GM23338 (cell line): ENCODE results near the gene CECR2. TPM values are rescaled to one million over a fixed set of nuclear protein-coding genes. Genes with fewer than 3 reads are reported as not detected.

ENCODE experiments used
- ATAC-seq: fragments of 200-7000 bp; cut with Tn5 transposase; 3 replicates; pipeline ENCODE4 v1.9.1; 2020
- DNase-seq: peaks from one replicate; pipeline ENCODE4 v3.0.0-alpha.2; 2015; ENCODE audit warnings: low spot score
- H2AFZ ChIP-seq: fragments of 200-600 bp; sonication (generic); 2 replicates; pipeline ENCODE4 v1.8.0; 2016; ENCODE audit warnings: antibody characterized with exemption, mild to moderate bottlenecking, moderate library complexity
- H3F3A ChIP-seq: fragments of 200-600 bp; sonication (generic); replicated peaks from 2 replicates; pipeline ENCODE4 v1.8.0; 2017; ENCODE audit warnings: antibody characterized with exemption, mixed run types, low read depth
- H3K27ac ChIP-seq: fragments of 200-600 bp; sonication (generic); 2 replicates; pipeline ENCODE4 v1.6.1; 2016; ENCODE audit warnings: low read depth
- H3K27me3 ChIP-seq: fragments of 200-600 bp; sonication (generic); 2 replicates; pipeline ENCODE4 v1.8.0; 2016; ENCODE audit warnings: mild to moderate bottlenecking, mixed run types, moderate library complexity; ENCODE audit not compliant: insufficient read depth
- H3K36me3 ChIP-seq: fragments of 200-600 bp; sonication (generic); 2 replicates; pipeline ENCODE4 v1.8.0; 2016; ENCODE audit warnings: mild to moderate bottlenecking; ENCODE audit not compliant: insufficient read depth
- H3K4me1 ChIP-seq: fragments of 200-600 bp; sonication (generic); 2 replicates; pipeline ENCODE4 v1.8.0; 2016; ENCODE audit warnings: mild to moderate bottlenecking, moderate library complexity; ENCODE audit not compliant: insufficient read depth
- H3K4me2 ChIP-seq: fragments of 200-600 bp; sonication (generic); 2 replicates; pipeline ENCODE4 v1.7.1; 2017; ENCODE audit warnings: mixed run types
- H3K4me3 ChIP-seq: fragments of 200-600 bp; sonication (generic); 2 replicates; pipeline ENCODE4 v1.6.1; 2016; ENCODE audit warnings: mixed run types
- H3K79me2 ChIP-seq: fragments of 200-600 bp; sonication (generic); replicated peaks from 2 replicates; pipeline ENCODE4 v1.8.0; 2017; ENCODE audit warnings: mild to moderate bottlenecking; ENCODE audit not compliant: insufficient read depth
- H3K9me2 ChIP-seq: fragments of 200-600 bp; sonication (generic); 2 replicates; pipeline ENCODE4 v1.8.0; 2017; ENCODE audit not compliant: insufficient read depth
- H4K20me1 ChIP-seq: fragments of 200-600 bp; sonication (generic); replicated peaks from 2 replicates; pipeline ENCODE4 v1.8.0; 2017; ENCODE audit warnings: mild to moderate bottlenecking; ENCODE audit not compliant: insufficient read depth
- H3K27ac Mint-ChIP-seq: 2 replicates; pipeline ENCODE4 v1.8.0; 2020; ENCODE audit warnings: inconsistent platforms, mild to moderate bottlenecking, moderate library complexity, mixed read lengths
- H3K27me3 Mint-ChIP-seq: 3 replicates; pipeline ENCODE4 v1.8.0; 2022; ENCODE audit warnings: low read depth, mild to moderate bottlenecking, moderate library complexity, mixed read lengths, inconsistent platforms; ENCODE audit not compliant: insufficient read depth, poor library complexity
- H3K36me3 Mint-ChIP-seq: 3 replicates; pipeline ENCODE4 v1.8.0; 2021; ENCODE audit warnings: low read depth, mild to moderate bottlenecking, inconsistent platforms, moderate library complexity, mixed read lengths
- H3K4me1 Mint-ChIP-seq: 3 replicates; pipeline ENCODE4 v1.8.0; 2020; ENCODE audit warnings: mild to moderate bottlenecking, inconsistent platforms, mixed read lengths
- H3K4me3 Mint-ChIP-seq: 3 replicates; pipeline ENCODE4 v1.8.0; 2021; ENCODE audit warnings: moderate library complexity, mild to moderate bottlenecking, inconsistent platforms, mixed read lengths
- H3K9me3 Mint-ChIP-seq: 3 replicates; pipeline ENCODE4 v1.8.0; 2020; ENCODE audit warnings: moderate library complexity, mild to moderate bottlenecking, inconsistent platforms, mixed read lengths
- EZH2 ChIP-seq: fragments of 200-600 bp; sonication (generic); IDR thresholded peaks from one replicate; pipeline ENCODE4 v1.8.0; 2017; ENCODE audit warnings: antibody characterized with exemption, mild to moderate bottlenecking, low read depth; ENCODE audit not compliant: unreplicated experiment
- JUNB ChIP-seq: IDR thresholded peaks from one replicate; pipeline ENCODE4 v1.6.1; 2016; ENCODE audit warnings: antibody characterized with exemption; ENCODE audit not compliant: unreplicated experiment
- NANOG ChIP-seq: IDR thresholded peaks from 2 replicates; pipeline ENCODE4 v1.6.1; 2016; ENCODE audit warnings: antibody characterized with exemption, borderline replicate concordance
- ZNF114 ChIP-seq: fragments of 250-450 bp; sonication (Bioruptor Pico); IDR thresholded peaks from 2 replicates; pipeline ENCODE4 v1.5.0; 2020; ENCODE audit warnings: mild to moderate bottlenecking, moderate library complexity
- polyA plus RNA-seq: library from polyadenylated mRNA; unstranded; fragments of >200 nt; fragmentation: Nextera tagmentation; extraction: Ambion mirVana; gene quantifications from 2 replicates; pipeline ENCODE4 v1.2.1, GENCODE V29; 2016
- total RNA-seq: library from RNA; depleted of rRNA; stranded (reverse); fragments of >200 nt; shearing (Covaris generic); gene quantifications from 2 replicates; pipeline ENCODE4 v1.2.3, GENCODE V29; 2014
- TF ChIP-seq, protein P1 (sequence below): fragments of 250-450 bp; sonication (Bioruptor Pico); IDR thresholded peaks from 2 replicates; pipeline ENCODE4 v1.5.0; 2020; ENCODE audit warnings: mild to moderate bottlenecking, moderate library complexity
- TF ChIP-seq, protein P2 (sequence below): IDR thresholded peaks from 2 replicates; pipeline ENCODE4 v1.6.1; 2016; ENCODE audit warnings: antibody characterized with exemption
- TF ChIP-seq, protein P3 (sequence below): IDR thresholded peaks from one replicate; pipeline ENCODE4 v1.6.1; 2018; ENCODE audit warnings: antibody characterized with exemption; ENCODE audit not compliant: unreplicated experiment

Gene CECR2
- total and polyA plus RNA-seq, 2 experiments from 2014 or later = 18.4 to 110 TPM

DNA sequence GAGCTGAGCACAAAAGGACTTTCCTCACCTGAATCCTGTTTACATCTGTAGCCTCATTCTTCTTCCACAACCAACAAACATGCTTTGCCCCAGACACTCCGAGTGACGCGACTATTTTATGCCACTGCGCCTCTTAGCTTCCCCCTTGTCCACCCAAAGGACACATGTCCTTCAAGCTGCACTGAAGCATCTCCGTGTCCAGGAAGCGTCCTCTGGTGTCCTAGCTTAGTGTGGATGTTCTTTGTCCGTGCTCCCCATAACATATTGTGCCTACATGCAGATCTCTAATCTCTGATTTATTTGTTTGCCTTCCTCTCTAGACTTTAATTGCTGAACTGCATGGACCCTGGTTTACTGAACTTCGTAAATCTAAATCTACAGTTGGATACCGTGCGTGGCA is 20.1 kb upstream of the CECR2 start:
- Histone ChIP-seq H2AFZ (peak overlapping the region; percentile 90), H3F3A (peaks cover 7% of the 10 kb centered on the region; the same call in 1 of the 2 replicates), H3K4me1 (no peaks in the 10 kb centered on the region), H3K27ac (no peak overlapping the region), H3K36me3 (no peaks in the 10 kb centered on the region), H3K27me3 (no peaks in the 10 kb centered on the region), H3K4me2 (no peak overlapping the region), H3K4me3 (no peak overlapping the region), H4K20me1 (no peaks in the 10 kb centered on the region), H3K79me2 (no peaks in the 10 kb centered on the region), H3K9me2 (no peaks in the 10 kb centered on the region)
- ATAC-seq = no peak
- H3K27ac Mint-ChIP-seq = no peak overlapping the region
- DNase-seq = no peak
- H3K4me1 Mint-ChIP-seq = no peaks in the 10 kb centered on the region
- TF ChIP-seq NANOG (no peak), JUNB (no peak)
- TF ChIP-seq, protein P1, sequence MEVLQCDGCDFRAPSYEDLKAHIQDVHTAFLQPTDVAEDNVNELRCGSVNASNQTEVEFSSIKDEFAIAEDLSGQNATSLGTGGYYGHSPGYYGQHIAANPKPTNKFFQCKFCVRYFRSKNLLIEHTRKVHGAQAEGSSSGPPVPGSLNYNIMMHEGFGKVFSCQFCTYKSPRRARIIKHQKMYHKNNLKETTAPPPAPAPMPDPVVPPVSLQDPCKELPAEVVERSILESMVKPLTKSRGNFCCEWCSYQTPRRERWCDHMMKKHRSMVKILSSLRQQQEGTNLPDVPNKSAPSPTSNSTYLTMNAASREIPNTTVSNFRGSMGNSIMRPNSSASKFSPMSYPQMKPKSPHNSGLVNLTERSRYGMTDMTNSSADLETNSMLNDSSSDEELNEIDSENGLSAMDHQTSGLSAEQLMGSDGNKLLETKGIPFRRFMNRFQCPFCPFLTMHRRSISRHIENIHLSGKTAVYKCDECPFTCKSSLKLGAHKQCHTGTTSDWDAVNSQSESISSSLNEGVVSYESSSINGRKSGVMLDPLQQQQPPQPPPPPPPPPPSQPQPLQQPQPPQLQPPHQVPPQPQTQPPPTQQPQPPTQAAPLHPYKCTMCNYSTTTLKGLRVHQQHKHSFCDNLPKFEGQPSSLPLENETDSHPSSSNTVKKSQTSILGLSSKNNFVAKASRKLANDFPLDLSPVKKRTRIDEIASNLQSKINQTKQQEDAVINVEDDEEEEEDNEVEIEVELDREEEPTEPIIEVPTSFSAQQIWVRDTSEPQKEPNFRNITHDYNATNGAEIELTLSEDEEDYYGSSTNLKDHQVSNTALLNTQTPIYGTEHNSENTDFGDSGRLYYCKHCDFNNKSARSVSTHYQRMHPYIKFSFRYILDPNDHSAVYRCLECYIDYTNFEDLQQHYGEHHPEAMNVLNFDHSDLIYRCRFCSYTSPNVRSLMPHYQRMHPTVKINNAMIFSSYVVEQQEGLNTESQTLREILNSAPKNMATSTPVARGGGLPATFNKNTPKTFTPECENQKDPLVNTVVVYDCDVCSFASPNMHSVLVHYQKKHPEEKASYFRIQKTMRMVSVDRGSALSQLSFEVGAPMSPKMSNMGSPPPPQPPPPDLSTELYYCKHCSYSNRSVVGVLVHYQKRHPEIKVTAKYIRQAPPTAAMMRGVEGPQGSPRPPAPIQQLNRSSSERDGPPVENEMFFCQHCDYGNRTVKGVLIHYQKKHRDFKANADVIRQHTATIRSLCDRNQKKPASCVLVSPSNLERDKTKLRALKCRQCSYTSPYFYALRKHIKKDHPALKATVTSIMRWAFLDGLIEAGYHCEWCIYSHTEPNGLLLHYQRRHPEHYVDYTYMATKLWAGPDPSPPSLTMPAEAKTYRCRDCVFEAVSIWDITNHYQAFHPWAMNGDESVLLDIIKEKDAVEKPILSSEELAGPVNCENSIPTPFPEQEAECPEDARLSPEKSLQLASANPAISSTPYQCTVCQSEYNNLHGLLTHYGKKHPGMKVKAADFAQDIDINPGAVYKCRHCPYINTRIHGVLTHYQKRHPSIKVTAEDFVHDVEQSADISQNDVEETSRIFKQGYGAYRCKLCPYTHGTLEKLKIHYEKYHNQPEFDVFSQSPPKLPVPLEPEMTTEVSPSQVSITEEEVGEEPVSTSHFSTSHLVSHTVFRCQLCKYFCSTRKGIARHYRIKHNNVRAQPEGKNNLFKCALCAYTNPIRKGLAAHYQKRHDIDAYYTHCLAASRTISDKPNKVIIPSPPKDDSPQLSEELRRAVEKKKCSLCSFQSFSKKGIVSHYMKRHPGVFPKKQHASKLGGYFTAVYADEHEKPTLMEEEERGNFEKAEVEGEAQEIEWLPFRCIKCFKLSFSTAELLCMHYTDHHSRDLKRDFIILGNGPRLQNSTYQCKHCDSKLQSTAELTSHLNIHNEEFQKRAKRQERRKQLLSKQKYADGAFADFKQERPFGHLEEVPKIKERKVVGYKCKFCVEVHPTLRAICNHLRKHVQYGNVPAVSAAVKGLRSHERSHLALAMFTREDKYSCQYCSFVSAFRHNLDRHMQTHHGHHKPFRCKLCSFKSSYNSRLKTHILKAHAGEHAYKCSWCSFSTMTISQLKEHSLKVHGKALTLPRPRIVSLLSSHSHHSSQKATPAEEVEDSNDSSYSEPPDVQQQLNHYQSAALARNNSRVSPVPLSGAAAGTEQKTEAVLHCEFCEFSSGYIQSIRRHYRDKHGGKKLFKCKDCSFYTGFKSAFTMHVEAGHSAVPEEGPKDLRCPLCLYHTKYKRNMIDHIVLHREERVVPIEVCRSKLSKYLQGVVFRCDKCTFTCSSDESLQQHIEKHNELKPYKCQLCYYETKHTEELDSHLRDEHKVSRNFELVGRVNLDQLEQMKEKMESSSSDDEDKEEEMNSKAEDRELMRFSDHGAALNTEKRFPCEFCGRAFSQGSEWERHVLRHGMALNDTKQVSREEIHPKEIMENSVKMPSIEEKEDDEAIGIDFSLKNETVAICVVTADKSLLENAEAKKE (CRISPR knock-in tag) = no peak
- H3K4me3 Mint-ChIP-seq = no peak overlapping the region
- no peaks in the 10 kb centered on the region for H3K9me3 Mint-ChIP-seq
- no peaks in the 10 kb centered on the region for H3K36me3 Mint-ChIP-seq
- H3K27me3 Mint-ChIP-seq = no peaks in the 10 kb centered on the region

DNA sequence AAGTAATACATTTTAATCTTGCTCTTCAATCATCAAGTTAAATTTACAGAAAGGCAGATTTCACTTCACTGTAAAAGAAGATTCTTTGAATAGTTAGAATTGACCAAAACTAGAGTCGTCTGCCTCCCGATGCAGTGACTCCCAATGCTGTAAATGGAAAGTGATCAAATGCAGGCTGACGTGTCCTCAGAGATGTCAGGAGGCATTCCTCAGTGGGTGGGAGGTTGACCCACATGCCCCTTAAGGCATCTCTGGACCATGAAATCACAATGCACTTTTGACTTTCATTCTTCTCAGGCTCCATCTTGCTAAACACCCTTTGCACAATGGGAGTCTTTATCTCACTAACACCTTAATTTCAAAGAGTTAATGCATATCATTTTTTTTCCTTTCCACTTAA is 19.0 kb upstream of the CECR2 start:
- no peaks in the 10 kb centered on the region for H3K9me3 Mint-ChIP-seq
- no peak for DNase-seq
- Histone ChIP-seq H3K4me1 (no peaks in the 10 kb centered on the region), H3K4me2 (no peak overlapping the region), H3K27ac (no peak overlapping the region), H2AFZ (no peak overlapping the region; the same call in 1 of the 2 replicates), H3K36me3 (no peaks in the 10 kb centered on the region), H3F3A (peaks cover 7% of the 10 kb centered on the region; the same call in 1 of the 2 replicates), H3K27me3 (no peaks in the 10 kb centered on the region), H3K9me2 (no peaks in the 10 kb centered on the region), H3K4me3 (no peak overlapping the region), H4K20me1 (no peaks in the 10 kb centered on the region), H3K79me2 (no peaks in the 10 kb centered on the region)
- H3K27me3 Mint-ChIP-seq = no peaks in the 10 kb centered on the region
- ATAC-seq = no peak
- H3K27ac Mint-ChIP-seq = no peak overlapping the region
- no peaks in the 10 kb centered on the region for H3K36me3 Mint-ChIP-seq
- H3K4me3 Mint-ChIP-seq = no peak overlapping the region
- H3K4me1 Mint-ChIP-seq = no peaks in the 10 kb centered on the region
- TF ChIP-seq, protein P2, sequence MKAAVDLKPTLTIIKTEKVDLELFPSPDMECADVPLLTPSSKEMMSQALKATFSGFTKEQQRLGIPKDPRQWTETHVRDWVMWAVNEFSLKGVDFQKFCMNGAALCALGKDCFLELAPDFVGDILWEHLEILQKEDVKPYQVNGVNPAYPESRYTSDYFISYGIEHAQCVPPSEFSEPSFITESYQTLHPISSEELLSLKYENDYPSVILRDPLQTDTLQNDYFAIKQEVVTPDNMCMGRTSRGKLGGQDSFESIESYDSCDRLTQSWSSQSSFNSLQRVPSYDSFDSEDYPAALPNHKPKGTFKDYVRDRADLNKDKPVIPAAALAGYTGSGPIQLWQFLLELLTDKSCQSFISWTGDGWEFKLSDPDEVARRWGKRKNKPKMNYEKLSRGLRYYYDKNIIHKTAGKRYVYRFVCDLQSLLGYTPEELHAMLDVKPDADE = no peak
- no peak for TF ChIP-seq EZH2
- TF ChIP-seq, protein P3, sequence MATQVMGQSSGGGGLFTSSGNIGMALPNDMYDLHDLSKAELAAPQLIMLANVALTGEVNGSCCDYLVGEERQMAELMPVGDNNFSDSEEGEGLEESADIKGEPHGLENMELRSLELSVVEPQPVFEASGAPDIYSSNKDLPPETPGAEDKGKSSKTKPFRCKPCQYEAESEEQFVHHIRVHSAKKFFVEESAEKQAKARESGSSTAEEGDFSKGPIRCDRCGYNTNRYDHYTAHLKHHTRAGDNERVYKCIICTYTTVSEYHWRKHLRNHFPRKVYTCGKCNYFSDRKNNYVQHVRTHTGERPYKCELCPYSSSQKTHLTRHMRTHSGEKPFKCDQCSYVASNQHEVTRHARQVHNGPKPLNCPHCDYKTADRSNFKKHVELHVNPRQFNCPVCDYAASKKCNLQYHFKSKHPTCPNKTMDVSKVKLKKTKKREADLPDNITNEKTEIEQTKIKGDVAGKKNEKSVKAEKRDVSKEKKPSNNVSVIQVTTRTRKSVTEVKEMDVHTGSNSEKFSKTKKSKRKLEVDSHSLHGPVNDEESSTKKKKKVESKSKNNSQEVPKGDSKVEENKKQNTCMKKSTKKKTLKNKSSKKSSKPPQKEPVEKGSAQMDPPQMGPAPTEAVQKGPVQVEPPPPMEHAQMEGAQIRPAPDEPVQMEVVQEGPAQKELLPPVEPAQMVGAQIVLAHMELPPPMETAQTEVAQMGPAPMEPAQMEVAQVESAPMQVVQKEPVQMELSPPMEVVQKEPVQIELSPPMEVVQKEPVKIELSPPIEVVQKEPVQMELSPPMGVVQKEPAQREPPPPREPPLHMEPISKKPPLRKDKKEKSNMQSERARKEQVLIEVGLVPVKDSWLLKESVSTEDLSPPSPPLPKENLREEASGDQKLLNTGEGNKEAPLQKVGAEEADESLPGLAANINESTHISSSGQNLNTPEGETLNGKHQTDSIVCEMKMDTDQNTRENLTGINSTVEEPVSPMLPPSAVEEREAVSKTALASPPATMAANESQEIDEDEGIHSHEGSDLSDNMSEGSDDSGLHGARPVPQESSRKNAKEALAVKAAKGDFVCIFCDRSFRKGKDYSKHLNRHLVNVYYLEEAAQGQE = no peak
- no peak for TF ChIP-seq NANOG
- no peak for TF ChIP-seq ZNF114 (CRISPR knock-in tag)
